MM.1S (cell line): ENCODE measurements around the gene ATG4C.

ENCODE experiments used
- DNase-seq: peaks from one replicate; pipeline ENCODE4 v3.0.0-alpha.2; 2015
- H2AFZ ChIP-seq: fragments of 300-600 bp; sonication (generic); 2 replicates; pipeline ENCODE4 v1.6.0; 2016; ENCODE audit warnings: antibody characterized with exemption, low read length
- H3F3A ChIP-seq: fragments of 300-600 bp; sonication (generic); 2 replicates; pipeline ENCODE4 v1.6.1; 2016; ENCODE audit warnings: mild to moderate bottlenecking, antibody characterized with exemption, low read length, moderate library complexity, mixed read lengths; ENCODE audit not compliant: insufficient read depth
- H3K27ac ChIP-seq: fragments of 300-600 bp; sonication (generic); 2 replicates; pipeline ENCODE4 v1.5.1; 2016; ENCODE audit warnings: mild to moderate bottlenecking, low read length
- H3K27me3 ChIP-seq: fragments of 300-600 bp; sonication (generic); replicated peaks from 2 replicates; pipeline ENCODE4 v1.6.0; 2016; ENCODE audit warnings: low read length; ENCODE audit not compliant: insufficient read depth
- H3K36me3 ChIP-seq: fragments of 300-600 bp; sonication (generic); replicated peaks from 2 replicates; pipeline ENCODE4 v1.6.1; 2016; ENCODE audit warnings: mild to moderate bottlenecking, low read length, mixed read lengths; ENCODE audit not compliant: insufficient read depth
- H3K4me1 ChIP-seq: fragments of 300-600 bp; sonication (generic); 2 replicates; pipeline ENCODE4 v1.6.1; 2016; ENCODE audit warnings: low read length, mixed read lengths
- H3K4me2 ChIP-seq: fragments of 300-600 bp; sonication (generic); 2 replicates; pipeline ENCODE4 v1.6.0; 2016; ENCODE audit warnings: low read depth, low read length
- H3K4me3 ChIP-seq: fragments of 300-600 bp; sonication (generic); 2 replicates; pipeline ENCODE4 v1.5.1; 2016; ENCODE audit warnings: low read length, mixed read lengths
- H3K79me2 ChIP-seq: fragments of 300-600 bp; sonication (generic); 2 replicates; pipeline ENCODE4 v1.6.1; 2016; ENCODE audit warnings: mixed run types, low read length, mixed read lengths
- H3K9ac ChIP-seq: fragments of 300-600 bp; sonication (generic); 2 replicates; pipeline ENCODE4 v1.6.1; 2016; ENCODE audit warnings: low read length, mixed read lengths
- H3K9me2 ChIP-seq: fragments of 300-600 bp; sonication (generic); replicated peaks from 2 replicates; pipeline ENCODE4 v1.6.1; 2016; ENCODE audit warnings: mild to moderate bottlenecking, low read length, mixed read lengths; ENCODE audit not compliant: insufficient read depth
- H3K9me3 ChIP-seq: fragments of 300-600 bp; sonication (generic); replicated peaks from 2 replicates; pipeline ENCODE4 v1.6.1; 2016; ENCODE audit warnings: mild to moderate bottlenecking, low read length, mixed read lengths; ENCODE audit not compliant: insufficient read depth
- H4K20me1 ChIP-seq: fragments of 300-600 bp; sonication (generic); 2 replicates; pipeline ENCODE4 v1.6.1; 2016; ENCODE audit warnings: mild to moderate bottlenecking, low read length, moderate library complexity, mixed read lengths; ENCODE audit not compliant: insufficient read depth
- EZH2 ChIP-seq: fragments of 300-600 bp; sonication (generic); optimal IDR thresholded peaks from 2 replicates; pipeline ENCODE3; 2017; ENCODE audit warnings: low read depth, mild to moderate bottlenecking, antibody characterized with exemption, low read length, mixed read lengths
- EZH2phosphoT487 ChIP-seq: fragments of 300-600 bp; sonication (generic); IDR thresholded peaks from 2 replicates; pipeline ENCODE4 v1.6.1; 2018; ENCODE audit warnings: antibody characterized with exemption, low read length
- TF ChIP-seq, protein P1 (sequence below): fragments of 300-600 bp; sonication (generic); IDR thresholded peaks from 2 replicates; pipeline ENCODE4 v1.5.1; 2016; ENCODE audit warnings: antibody characterized with exemption, low read length, mixed read lengths

Gene ATG4C

DNA sequence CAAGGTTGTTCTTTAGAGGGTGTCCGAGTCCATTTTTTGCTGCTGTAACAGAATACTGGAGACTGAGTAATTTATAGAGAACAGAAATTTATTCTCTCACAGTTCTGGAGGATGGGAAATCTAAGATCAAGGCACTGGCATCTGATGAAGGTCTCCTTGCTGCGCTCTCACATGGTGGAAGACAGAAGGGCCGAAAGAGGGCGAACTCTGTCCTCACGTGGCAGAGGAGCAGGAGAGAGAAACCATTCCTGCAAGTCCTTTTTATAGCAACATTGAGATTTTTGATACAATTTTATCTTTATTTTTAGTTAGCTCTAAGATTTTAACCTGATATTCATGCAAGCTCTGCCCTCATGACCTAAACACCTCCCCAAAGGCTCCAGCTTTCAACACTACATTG lies 48.3 kb downstream of the ATG4C start:
- Histone ChIP-seq H2AFZ (no peak overlapping the region), H3K79me2 (no peaks in the 10 kb centered on the region), H3K36me3 (no peaks in the 10 kb centered on the region), H3K9ac (no peak overlapping the region), H3K9me3 (no peaks in the 10 kb centered on the region), H3K4me2 (no peak overlapping the region), H3F3A (no peaks in the 10 kb centered on the region), H4K20me1 (no peaks in the 10 kb centered on the region), H3K27ac (no peak overlapping the region), H3K27me3 (no peaks in the 10 kb centered on the region), H3K4me3 (no peak overlapping the region), H3K4me1 (no peaks in the 10 kb centered on the region), H3K9me2 (no peaks in the 10 kb centered on the region)
- no peak for DNase-seq
- no peak for TF ChIP-seq EZH2
- TF ChIP-seq, protein P1, sequence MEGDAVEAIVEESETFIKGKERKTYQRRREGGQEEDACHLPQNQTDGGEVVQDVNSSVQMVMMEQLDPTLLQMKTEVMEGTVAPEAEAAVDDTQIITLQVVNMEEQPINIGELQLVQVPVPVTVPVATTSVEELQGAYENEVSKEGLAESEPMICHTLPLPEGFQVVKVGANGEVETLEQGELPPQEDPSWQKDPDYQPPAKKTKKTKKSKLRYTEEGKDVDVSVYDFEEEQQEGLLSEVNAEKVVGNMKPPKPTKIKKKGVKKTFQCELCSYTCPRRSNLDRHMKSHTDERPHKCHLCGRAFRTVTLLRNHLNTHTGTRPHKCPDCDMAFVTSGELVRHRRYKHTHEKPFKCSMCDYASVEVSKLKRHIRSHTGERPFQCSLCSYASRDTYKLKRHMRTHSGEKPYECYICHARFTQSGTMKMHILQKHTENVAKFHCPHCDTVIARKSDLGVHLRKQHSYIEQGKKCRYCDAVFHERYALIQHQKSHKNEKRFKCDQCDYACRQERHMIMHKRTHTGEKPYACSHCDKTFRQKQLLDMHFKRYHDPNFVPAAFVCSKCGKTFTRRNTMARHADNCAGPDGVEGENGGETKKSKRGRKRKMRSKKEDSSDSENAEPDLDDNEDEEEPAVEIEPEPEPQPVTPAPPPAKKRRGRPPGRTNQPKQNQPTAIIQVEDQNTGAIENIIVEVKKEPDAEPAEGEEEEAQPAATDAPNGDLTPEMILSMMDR = no peak
- no peak for TF ChIP-seq EZH2phosphoT487

DNA sequence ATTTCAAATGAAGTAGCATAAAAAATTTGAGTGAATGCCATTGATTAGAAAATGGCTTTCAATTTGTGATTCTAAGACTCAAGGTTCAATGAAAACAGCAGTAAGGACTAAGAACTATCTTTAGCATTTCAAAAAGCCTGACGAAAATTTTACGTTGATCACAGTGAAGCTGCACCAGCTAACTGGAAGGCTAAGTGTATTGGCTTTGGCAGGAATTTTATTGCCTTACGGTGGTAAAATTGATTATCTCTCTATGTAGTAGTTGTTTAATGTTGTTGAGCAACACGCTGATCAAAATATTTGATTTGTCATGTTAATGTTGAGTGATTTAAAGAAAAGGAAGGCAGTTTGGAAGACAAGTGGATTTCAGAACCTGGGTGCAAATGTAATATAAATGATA lies 49.6 kb downstream of the ATG4C start:
- H3K9me3 ChIP-seq = no peaks in the 10 kb centered on the region
- H3K79me2 ChIP-seq = no peaks in the 10 kb centered on the region
- no peaks in the 10 kb centered on the region for H3K9me2 ChIP-seq
- H3K27me3 ChIP-seq = no peaks in the 10 kb centered on the region
- TF ChIP-seq EZH2 (no peak), EZH2phosphoT487 (no peak)
- TF ChIP-seq, protein P1 = no peak
- no peak overlapping the region for H3K4me2 ChIP-seq
- H3K4me1 ChIP-seq = no peaks in the 10 kb centered on the region
- no peak overlapping the region for H3K9ac ChIP-seq
- no peak overlapping the region for H2AFZ ChIP-seq
- no peaks in the 10 kb centered on the region for H3K36me3 ChIP-seq
- no peaks in the 10 kb centered on the region for H4K20me1 ChIP-seq
- no peaks in the 10 kb centered on the region for H3F3A ChIP-seq
- no peak for DNase-seq
- H3K27ac ChIP-seq = no peak overlapping the region
- no peak overlapping the region for H3K4me3 ChIP-seq

DNA sequence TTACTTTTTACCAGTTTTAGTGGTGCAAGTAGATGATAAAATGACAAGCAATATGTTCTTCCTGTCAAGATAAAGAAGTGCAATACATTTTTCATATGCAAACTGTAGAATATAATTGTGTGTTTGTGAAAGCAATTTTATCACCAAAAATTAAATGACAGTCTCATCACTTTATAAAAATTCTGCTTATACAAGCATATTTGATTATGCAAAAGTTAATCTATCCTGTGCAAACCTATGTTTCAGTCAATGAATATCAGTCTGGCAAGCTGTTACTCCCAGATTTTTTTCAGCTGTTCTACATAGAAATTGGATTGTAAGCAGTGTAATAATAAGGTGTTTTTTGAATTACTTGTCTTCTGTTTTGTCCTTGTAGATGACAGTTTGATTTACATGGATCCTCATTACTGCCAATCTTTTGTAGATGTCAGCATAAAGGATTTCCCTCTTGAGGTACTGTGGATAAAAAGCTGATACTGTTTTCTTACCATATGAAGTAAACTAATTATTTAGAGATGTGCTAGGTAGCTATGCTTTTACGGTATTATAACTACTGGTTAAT lies 50.5 kb downstream of the ATG4C start:
- Histone ChIP-seq H3K36me3 (no peaks in the 10 kb centered on the region), H3F3A (no peaks in the 10 kb centered on the region), H3K9me2 (no peaks in the 10 kb centered on the region), H3K9me3 (no peaks in the 10 kb centered on the region), H3K4me1 (no peaks in the 10 kb centered on the region), H3K9ac (no peak overlapping the region), H3K27ac (no peak overlapping the region), H4K20me1 (no peaks in the 10 kb centered on the region), H3K27me3 (no peaks in the 10 kb centered on the region), H3K4me2 (no peak overlapping the region), H3K4me3 (no peak overlapping the region), H3K79me2 (no peaks in the 10 kb centered on the region), H2AFZ (no peak overlapping the region)
- DNase-seq = no peak
- TF ChIP-seq EZH2 = no peak
- no peak for TF ChIP-seq EZH2phosphoT487
- TF ChIP-seq, protein P1 = no peak
